ENCODE results near the gene KCNQ1OT1.
A peak's percentile ranks its signal among the peaks of the same experiment; 100 is the strongest.

Gene KCNQ1OT1

DNA sequence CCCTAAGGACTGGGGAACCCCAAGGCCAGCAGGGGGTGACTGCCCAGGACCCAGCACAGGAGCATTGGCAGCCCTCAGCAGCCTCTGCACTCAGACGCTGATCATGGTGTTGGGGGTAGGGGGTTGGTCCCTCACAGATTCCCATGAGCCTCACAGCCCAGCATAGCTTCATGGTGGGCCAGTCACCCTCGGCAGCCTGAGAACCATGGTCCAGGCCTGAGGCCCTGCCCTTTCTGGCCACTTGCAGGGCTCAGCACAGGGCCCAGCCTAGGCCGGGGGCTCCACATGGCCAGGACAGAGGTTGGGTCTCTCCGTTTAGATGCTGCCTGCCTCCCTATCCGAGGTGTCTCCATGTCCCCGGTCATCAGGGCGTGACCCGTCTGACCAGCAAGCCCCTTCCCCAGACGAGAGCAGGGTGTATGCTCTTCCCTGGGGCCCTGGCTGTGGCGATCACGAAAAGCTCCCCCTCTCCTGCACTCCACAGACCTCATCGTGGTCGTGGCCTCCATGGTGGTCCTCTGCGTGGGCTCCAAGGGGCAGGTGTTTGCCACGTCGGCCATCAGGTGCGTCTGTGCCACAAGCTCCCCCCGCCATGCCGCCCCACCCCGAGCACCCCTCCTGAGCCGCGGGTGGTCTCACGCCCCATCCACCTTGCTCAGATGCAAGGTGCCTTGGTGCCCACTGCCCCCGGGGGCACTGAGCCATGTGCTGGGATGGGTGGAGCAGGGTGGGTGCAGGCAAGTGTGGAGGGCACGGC is 128.8 kb downstream of the KCNQ1OT1 start:
- no peaks in the 10 kb centered on the region for H3K36me3 ChIP-seq (ENCODE audit: insufficient read depth, low read length)
- no peak overlapping the region for H3K4me2 ChIP-seq (ENCODE audit: low read depth, low read length, poor library complexity, severe bottlenecking)
- peaks cover 3% of the 10 kb centered on the region for H3K4me1 ChIP-seq (ENCODE audit: insufficient read depth, low read length, poor library complexity, severe bottlenecking)
- no peaks in the 10 kb centered on the region for H3K9me3 ChIP-seq (ENCODE audit: insufficient read depth, low read depth, low read length)
- H3F3A ChIP-seq (ENCODE audit: low read depth): no peaks in the 10 kb centered on the region
- H3K79me2 ChIP-seq (ENCODE audit: insufficient read depth, low read length): no peaks in the 10 kb centered on the region
- no peak overlapping the region for H3K9ac ChIP-seq (ENCODE audit: low read depth, low read length, poor library complexity, severe bottlenecking)
- H3K9me2 ChIP-seq (replicated peaks; ENCODE audit: low read depth, low read length): no peaks in the 10 kb centered on the region
- H2AFZ ChIP-seq (ENCODE audit: low read length): no peak overlapping the region
- H3K4me3 ChIP-seq (ENCODE audit: low read length, poor library complexity, severe bottlenecking): no peak overlapping the region
- H3K27me3 ChIP-seq (ENCODE audit: insufficient read depth, low read length, poor library complexity, severe bottlenecking): no peaks in the 10 kb centered on the region
- no peak for TF ChIP-seq EZH2phosphoT487 (IDR thresholded peaks at IDR 0.05; ENCODE audit: borderline replicate concordance)
- TF ChIP-seq, protein P1, sequence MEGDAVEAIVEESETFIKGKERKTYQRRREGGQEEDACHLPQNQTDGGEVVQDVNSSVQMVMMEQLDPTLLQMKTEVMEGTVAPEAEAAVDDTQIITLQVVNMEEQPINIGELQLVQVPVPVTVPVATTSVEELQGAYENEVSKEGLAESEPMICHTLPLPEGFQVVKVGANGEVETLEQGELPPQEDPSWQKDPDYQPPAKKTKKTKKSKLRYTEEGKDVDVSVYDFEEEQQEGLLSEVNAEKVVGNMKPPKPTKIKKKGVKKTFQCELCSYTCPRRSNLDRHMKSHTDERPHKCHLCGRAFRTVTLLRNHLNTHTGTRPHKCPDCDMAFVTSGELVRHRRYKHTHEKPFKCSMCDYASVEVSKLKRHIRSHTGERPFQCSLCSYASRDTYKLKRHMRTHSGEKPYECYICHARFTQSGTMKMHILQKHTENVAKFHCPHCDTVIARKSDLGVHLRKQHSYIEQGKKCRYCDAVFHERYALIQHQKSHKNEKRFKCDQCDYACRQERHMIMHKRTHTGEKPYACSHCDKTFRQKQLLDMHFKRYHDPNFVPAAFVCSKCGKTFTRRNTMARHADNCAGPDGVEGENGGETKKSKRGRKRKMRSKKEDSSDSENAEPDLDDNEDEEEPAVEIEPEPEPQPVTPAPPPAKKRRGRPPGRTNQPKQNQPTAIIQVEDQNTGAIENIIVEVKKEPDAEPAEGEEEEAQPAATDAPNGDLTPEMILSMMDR (conservative IDR thresholded peaks at IDR 0.05; ENCODE audit: low read length): no peak
- no peaks in the 10 kb centered on the region for H4K20me1 ChIP-seq (ENCODE audit: insufficient read depth, low read length, poor library complexity, severe bottlenecking)

DNA sequence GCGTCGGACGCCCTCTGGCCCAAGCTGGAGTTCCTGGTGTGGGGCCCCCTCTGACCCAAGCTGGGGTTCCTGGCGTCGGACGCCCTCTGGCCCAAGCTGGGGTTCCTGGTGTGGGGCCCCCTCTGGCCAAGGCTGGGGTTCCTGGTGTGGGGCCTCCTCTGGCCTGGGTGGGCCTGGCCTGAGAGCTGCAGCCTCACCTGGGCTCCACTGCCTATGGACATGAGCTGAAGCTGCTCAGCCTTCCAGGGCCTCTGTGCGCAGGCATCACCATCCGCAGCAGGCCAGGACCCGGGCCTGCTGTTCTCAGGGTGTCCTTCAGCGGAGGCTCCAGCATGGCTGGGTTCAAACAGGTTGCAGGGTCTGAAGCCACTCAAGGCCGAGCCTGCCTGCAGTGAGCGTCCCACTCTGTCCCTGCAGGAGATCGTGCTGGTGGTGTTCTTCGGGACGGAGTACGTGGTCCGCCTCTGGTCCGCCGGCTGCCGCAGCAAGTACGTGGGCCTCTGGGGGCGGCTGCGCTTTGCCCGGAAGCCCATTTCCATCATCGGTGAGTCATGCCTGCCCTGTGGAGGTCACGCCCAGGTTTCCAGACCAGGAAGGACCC is 129.5 kb downstream of the KCNQ1OT1 start:
- Histone ChIP-seq H3K4me1 (ENCODE audit: insufficient read depth, low read length, poor library complexity, severe bottlenecking) (peaks cover 3% of the 10 kb centered on the region), H2AFZ (ENCODE audit: low read length) (no peak overlapping the region), H4K20me1 (ENCODE audit: insufficient read depth, low read length, poor library complexity, severe bottlenecking) (no peaks in the 10 kb centered on the region), H3K9ac (ENCODE audit: low read depth, low read length, poor library complexity, severe bottlenecking) (no peak overlapping the region), H3K36me3 (ENCODE audit: insufficient read depth, low read length) (no peaks in the 10 kb centered on the region), H3K79me2 (ENCODE audit: insufficient read depth, low read length) (no peaks in the 10 kb centered on the region), H3K4me2 (ENCODE audit: low read depth, low read length, poor library complexity, severe bottlenecking) (no peak overlapping the region), H3K27me3 (ENCODE audit: insufficient read depth, low read length, poor library complexity, severe bottlenecking) (no peaks in the 10 kb centered on the region), H3K9me2 (replicated peaks; ENCODE audit: low read depth, low read length) (no peaks in the 10 kb centered on the region), H3F3A (ENCODE audit: low read depth) (no peaks in the 10 kb centered on the region), H3K9me3 (ENCODE audit: insufficient read depth, low read depth, low read length) (no peaks in the 10 kb centered on the region), H3K4me3 (ENCODE audit: low read length, poor library complexity, severe bottlenecking) (no peak overlapping the region)
- no peak for TF ChIP-seq EZH2phosphoT487 (IDR thresholded peaks at IDR 0.05; ENCODE audit: borderline replicate concordance)
- TF ChIP-seq, protein P1 (conservative IDR thresholded peaks at IDR 0.05; ENCODE audit: low read length): no peak

DNA sequence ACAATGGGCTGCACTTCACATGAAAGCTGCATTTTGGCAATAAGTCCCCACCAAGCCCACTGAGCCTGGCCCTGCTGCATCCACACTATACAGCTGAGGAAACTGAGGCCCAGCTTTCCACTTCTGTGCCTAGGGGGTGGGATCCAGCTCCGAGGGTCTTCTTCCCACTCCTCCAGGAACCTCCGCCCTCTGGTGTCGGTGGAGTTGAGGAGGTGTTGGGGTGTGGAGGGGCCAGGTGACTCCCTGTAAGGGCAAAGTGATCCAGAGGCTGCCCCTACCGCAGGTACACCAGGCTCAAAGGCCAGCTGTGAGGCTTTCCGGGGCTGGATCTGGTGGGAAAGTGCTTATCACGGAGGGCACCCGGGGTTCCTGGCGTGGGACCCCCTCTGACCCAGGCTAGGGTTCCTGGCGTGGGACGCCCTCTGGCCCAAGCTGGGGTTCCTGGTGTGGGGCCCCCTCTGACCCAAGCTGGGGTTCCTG is 130.0 kb downstream of the KCNQ1OT1 start:
- Histone ChIP-seq H3K27me3 (ENCODE audit: insufficient read depth, low read length, poor library complexity, severe bottlenecking) (no peaks in the 10 kb centered on the region), H3K36me3 (ENCODE audit: insufficient read depth, low read length) (no peaks in the 10 kb centered on the region), H3K79me2 (ENCODE audit: insufficient read depth, low read length) (no peaks in the 10 kb centered on the region), H3K9me3 (ENCODE audit: insufficient read depth, low read depth, low read length) (no peaks in the 10 kb centered on the region), H3K9me2 (replicated peaks; ENCODE audit: low read depth, low read length) (no peaks in the 10 kb centered on the region), H3F3A (ENCODE audit: low read depth) (no peaks in the 10 kb centered on the region), H4K20me1 (ENCODE audit: insufficient read depth, low read length, poor library complexity, severe bottlenecking) (no peaks in the 10 kb centered on the region), H3K4me1 (ENCODE audit: insufficient read depth, low read length, poor library complexity, severe bottlenecking) (peaks cover 3% of the 10 kb centered on the region), H3K4me3 (ENCODE audit: low read length, poor library complexity, severe bottlenecking) (no peak overlapping the region), H3K9ac (ENCODE audit: low read depth, low read length, poor library complexity, severe bottlenecking) (no peak overlapping the region), H2AFZ (ENCODE audit: low read length) (no peak overlapping the region), H3K4me2 (ENCODE audit: low read depth, low read length, poor library complexity, severe bottlenecking) (peak overlapping the region; percentile 34)
- TF ChIP-seq, protein P1 (conservative IDR thresholded peaks at IDR 0.05; ENCODE audit: low read length): no peak
- TF ChIP-seq EZH2phosphoT487 (IDR thresholded peaks at IDR 0.05; ENCODE audit: borderline replicate concordance): no peak

All from Loucy (cell line).